AG09309 (cell line): ENCODE data around the gene ASNSD1.

Experiments
- DNase-seq: peaks from one replicate; pipeline ENCODE4 v3.0.0-alpha.2; 2010; ENCODE audit warnings: low read depth
- H3K4me3 ChIP-seq: 2 replicates; pipeline ENCODE4 v1.5.1; 2011; ENCODE audit warnings: mild to moderate bottlenecking, low read depth, low read length, moderate library complexity; ENCODE audit not compliant: control insufficient read depth
- CTCF ChIP-seq: IDR thresholded peaks from 2 replicates; pipeline ENCODE4 v1.5.1; 2011; ENCODE audit warnings: mild to moderate bottlenecking, low read depth, low read length, inconsistent platforms; ENCODE audit not compliant: insufficient read depth, control insufficient read depth; ENCODE audit errors: missing control alignments

Gene ASNSD1

GRCh38 chr2:189661148-189661956, at the start of gene ASNSD1:
Gene ASNSD1, plus strand, starts transcription at chr2:189661459. Its CDS starts 4,674 bp downstream, at chr2:189666133.
- peak; percentile 90 for TF ChIP-seq CTCF
- DNase-seq: peak; percentile 99
- peak within 1 kb of the TSS; percentile 80 for H3K4me3 ChIP-seq

DNA sequence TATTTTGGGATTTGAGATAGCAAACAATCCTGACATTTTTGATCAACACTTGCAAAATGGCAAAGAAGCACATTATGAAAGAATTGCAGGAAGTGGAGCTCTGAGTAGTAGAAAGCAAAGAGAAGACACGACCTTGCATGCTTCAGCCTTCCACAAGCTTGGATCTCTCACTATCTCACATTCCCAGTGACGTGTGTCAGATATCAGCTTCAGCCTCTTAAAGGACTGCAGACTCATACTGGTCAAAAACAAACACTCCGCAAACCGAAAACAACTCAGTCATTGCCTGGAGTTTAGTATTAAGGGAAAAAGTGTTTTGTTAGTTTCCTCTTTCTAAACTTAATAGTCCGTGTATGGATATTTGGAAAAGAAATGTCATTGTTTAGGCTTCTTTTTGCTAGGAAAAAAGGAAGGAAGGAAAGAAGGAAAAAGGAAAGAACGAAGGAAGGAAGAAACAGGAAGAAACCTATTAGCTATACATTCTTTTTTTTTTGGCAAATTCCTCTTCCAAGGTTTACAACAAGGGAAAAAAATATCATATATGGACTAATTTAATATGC, 48.1 kb upstream of the ASNSD1 start:
- DNase-seq: peak; percentile 55
- H3K4me3 ChIP-seq: no peak overlapping the region
- no peak for TF ChIP-seq CTCF

DNA sequence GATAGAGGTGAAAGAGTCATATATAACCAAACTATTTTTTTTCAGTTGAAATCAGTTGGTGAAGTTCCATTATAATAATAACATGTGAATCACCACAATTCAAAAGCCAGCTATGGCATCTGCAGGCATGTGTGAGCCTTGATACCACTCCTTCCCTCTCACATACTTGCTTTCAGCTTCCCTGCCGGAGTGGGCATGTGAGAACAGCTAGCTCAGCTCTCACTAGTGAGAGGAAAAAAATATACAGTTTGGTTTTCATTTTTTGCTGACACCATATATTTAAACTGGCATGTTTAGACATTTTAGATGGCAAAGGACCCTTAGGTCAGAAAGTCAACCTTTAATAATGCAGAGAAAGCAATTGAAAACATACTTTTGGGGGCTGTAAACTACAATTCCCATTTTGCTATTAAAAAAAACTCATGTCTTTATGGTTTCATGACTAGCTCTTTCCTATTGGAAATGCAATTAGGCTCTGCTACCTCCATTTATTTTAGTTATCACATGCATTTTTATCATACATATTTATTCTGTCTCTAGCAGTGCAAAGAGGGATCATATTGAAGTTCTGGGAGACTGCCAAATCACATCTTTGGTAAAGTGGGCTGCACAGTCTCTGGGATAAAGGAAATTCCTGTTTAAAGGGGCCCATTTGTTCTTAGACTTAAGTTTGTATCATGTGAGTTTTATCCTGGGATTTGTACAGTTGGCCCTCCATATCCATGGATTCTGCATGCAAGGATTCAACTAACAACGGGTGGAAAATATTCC, 47.4 kb upstream of the ASNSD1 start:
- TF ChIP-seq CTCF: no peak
- DNase-seq: no peak
- no peak overlapping the region for H3K4me3 ChIP-seq

- no peak overlapping the region for H3K4me3 ChIP-seq
- TF ChIP-seq CTCF: no peak
- no peak for DNase-seq
Measured at GRCh38 chr2:189614585-189614984, 46.7 kb upstream of the ASNSD1 start.

- TF ChIP-seq CTCF: no peak
- no peak for DNase-seq
- H3K4me3 ChIP-seq: no peak overlapping the region
Measured at GRCh38 chr2:189618197-189618596, 43.1 kb upstream of the ASNSD1 start.

DNA sequence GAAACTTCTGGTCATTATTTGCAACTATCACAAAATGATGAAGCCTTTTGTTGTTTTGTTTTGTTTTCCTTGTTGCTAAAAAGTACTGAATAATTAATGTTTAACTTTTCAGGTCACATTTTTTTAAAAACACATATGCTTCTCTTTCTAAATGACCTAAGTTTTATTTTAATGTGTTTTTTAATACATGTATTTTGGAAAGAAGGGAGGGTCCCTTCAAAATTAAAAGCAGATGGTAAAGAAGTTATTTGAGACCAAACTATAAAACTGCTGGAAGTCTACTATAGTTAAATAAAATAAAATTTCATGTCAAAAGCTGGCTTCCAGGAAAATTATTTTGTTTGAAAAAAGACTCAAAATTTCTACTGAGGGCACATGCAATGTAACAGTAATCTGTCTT, 39.5 kb upstream of the ASNSD1 start:
- DNase-seq: no peak
- no peak for TF ChIP-seq CTCF
- no peak overlapping the region for H3K4me3 ChIP-seq
